Nephron progenitor cell (in vitro differentiated cells): ENCODE data around the gene ZACN.
"Not testable (repeated sequence)": the region's sequence is repeated elsewhere in the genome, so short reads cannot be mapped to it uniquely, and the experiment has no call there.

Experiments used
- DNase-seq: peaks from one replicate; pipeline ENCODE4 v3.0.0; 2021
- H3K27ac Mint-ChIP-seq: 2 replicates; pipeline ENCODE4 v1.8.0; 2021; ENCODE audit warnings: mild to moderate bottlenecking, moderate library complexity, mixed read lengths
- H3K27me3 Mint-ChIP-seq: 2 replicates; pipeline ENCODE4 v1.8.0; 2021; ENCODE audit warnings: mild to moderate bottlenecking, low read depth, mixed read lengths; ENCODE audit not compliant: poor library complexity
- H3K36me3 Mint-ChIP-seq: 2 replicates; pipeline ENCODE4 v1.8.0; 2021; ENCODE audit warnings: low read depth, mixed read lengths
- H3K4me1 Mint-ChIP-seq: 2 replicates; pipeline ENCODE4 v1.8.0; 2021; ENCODE audit warnings: mixed read lengths
- H3K4me3 Mint-ChIP-seq: 2 replicates; pipeline ENCODE4 v1.8.0; 2021; ENCODE audit warnings: mild to moderate bottlenecking, moderate library complexity, mixed read lengths
- H3K9me3 Mint-ChIP-seq: 2 replicates; pipeline ENCODE4 v1.8.0; 2021; ENCODE audit warnings: mild to moderate bottlenecking, moderate library complexity, mixed read lengths
- CTCF ChIP-seq: fragments of 200-600 bp; sonication (generic); IDR thresholded peaks from 2 replicates; pipeline ENCODE4 v1.5.0; 2021; ENCODE audit warnings: antibody characterized with exemption

Gene ZACN

GRCh38 chr17:76051561-76051960 is 27.4 kb upstream of the ZACN start:
- Mint-ChIP-seq H3K27ac (peak overlapping the region; percentile 11), H3K4me1 (peaks cover 16% of the 10 kb centered on the region), H3K27me3 (no peaks in the 10 kb centered on the region), H3K4me3 (no peak overlapping the region), H3K9me3 (no peaks in the 10 kb centered on the region), H3K36me3 (peaks cover 69% of the 10 kb centered on the region)
- TF ChIP-seq CTCF = no peak
- no peak for DNase-seq

GRCh38 chr17:76053246-76054111 is 25.5 kb upstream of the ZACN start:
- H3K9me3 Mint-ChIP-seq = no peaks in the 10 kb centered on the region
- peaks cover 16% of the 10 kb centered on the region for H3K4me1 Mint-ChIP-seq
- no peak for TF ChIP-seq CTCF
- DNase-seq = no peak
- peaks cover 70% of the 10 kb centered on the region for H3K36me3 Mint-ChIP-seq
- no peak overlapping the region for H3K4me3 Mint-ChIP-seq
- no peaks in the 10 kb centered on the region for H3K27me3 Mint-ChIP-seq
- peak overlapping the region; percentile 86 for H3K27ac Mint-ChIP-seq

- no peak for DNase-seq
- Mint-ChIP-seq H3K4me1 (peaks cover 16% of the 10 kb centered on the region), H3K9me3 (no peaks in the 10 kb centered on the region), H3K4me3 (no peak overlapping the region), H3K36me3 (peaks cover 70% of the 10 kb centered on the region), H3K27ac (peak overlapping the region; percentile 86), H3K27me3 (no peaks in the 10 kb centered on the region)
- no peak for TF ChIP-seq CTCF
Observed at GRCh38 chr17:76054112-76054476, 24.9 kb upstream of the ZACN start.

- no peak for DNase-seq
- no peaks in the 10 kb centered on the region for H3K9me3 Mint-ChIP-seq
- peaks cover 10% of the 10 kb centered on the region for H3K4me1 Mint-ChIP-seq
- no peaks in the 10 kb centered on the region for H3K27me3 Mint-ChIP-seq
- H3K4me3 Mint-ChIP-seq = no peak overlapping the region
- peaks cover 64% of the 10 kb centered on the region for H3K36me3 Mint-ChIP-seq
- no peak for TF ChIP-seq CTCF
- H3K27ac Mint-ChIP-seq = no peak overlapping the region
Observed at GRCh38 chr17:76056882-76057281, 22.1 kb upstream of the ZACN start.

GRCh38 chr17:76058264-76058663 is 20.7 kb upstream of the ZACN start:
- not testable (repeated sequence) for H3K4me3 Mint-ChIP-seq, H3K27ac Mint-ChIP-seq, H3K27me3 Mint-ChIP-seq, H3K9me3 Mint-ChIP-seq, DNase-seq, H3K4me1 Mint-ChIP-seq
- peaks cover 69% of the 10 kb centered on the region for H3K36me3 Mint-ChIP-seq

- H3K4me1 Mint-ChIP-seq = no peaks in the 10 kb centered on the region
- DNase-seq = no peak
- no peaks in the 10 kb centered on the region for H3K27me3 Mint-ChIP-seq
- no peak overlapping the region for H3K27ac Mint-ChIP-seq
- H3K9me3 Mint-ChIP-seq = no peaks in the 10 kb centered on the region
- H3K4me3 Mint-ChIP-seq = no peak overlapping the region
- TF ChIP-seq CTCF = no peak
- H3K36me3 Mint-ChIP-seq = peaks cover 74% of the 10 kb centered on the region
Observed at GRCh38 chr17:76063875-76064546, 15.0 kb upstream of the ZACN start.
